GM10248 (cell line): ENCODE results near the gene STX1B.

Source experiments
- CTCF ChIA-PET: fragments of 300-600 bp; sonication (Branson Sonifier 250); formaldehyde crosslinking; extraction: SDS; loops from one replicate; lab custom pipeline; 2021; ENCODE audit warnings: antibody characterized with exemption; lab: Yijun Ruan, JAX
- POLR2A ChIA-PET: fragments of 350-650 bp; sonication (Branson Sonifier 250); formaldehyde crosslinking; extraction: SDS; loops from one replicate; lab custom pipeline; 2020; ENCODE audit warnings: antibody characterized with exemption; lab: Yijun Ruan, JAX
- DNase-seq: peaks from one replicate; pipeline ENCODE4 v3.0.0; 2012; ENCODE audit errors: extremely low spot score
- TF ChIP-seq, protein P1 (sequence below): IDR thresholded peaks from 2 replicates; pipeline ENCODE4 v1.5.1; 2012; ENCODE audit warnings: mild to moderate bottlenecking, low read depth; ENCODE audit errors: extremely low read depth, missing control alignments, control extremely low read depth

The STX1B gene

DNA sequence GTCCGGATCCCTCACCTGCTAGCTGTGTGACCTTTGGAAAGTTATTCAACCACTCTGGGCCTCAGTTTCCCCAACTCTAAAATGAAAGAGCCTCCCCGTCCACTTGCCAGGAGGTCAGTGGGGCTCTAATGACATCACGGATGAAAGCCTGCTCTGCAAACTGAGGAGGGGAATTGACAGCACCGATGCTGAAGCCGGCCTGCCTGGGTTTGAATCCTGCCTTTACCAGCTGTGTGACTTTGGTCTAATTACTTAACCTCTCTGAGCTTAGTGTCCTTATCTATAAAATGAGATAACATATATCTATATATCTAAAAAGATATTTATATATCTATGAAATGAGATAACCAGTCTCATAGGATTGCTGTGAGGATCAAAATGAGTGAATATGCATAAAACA, 1.9 kb downstream of the STX1B start:
- ChIA-PET CTCF (interaction anchor here (1.1 kb wide), 1 partner anchor 24 kb away, joined by 3 read pairs; no protein-coding TSS in a partner anchor), POLR2A (no interaction called here)
- TF ChIP-seq, protein P1, sequence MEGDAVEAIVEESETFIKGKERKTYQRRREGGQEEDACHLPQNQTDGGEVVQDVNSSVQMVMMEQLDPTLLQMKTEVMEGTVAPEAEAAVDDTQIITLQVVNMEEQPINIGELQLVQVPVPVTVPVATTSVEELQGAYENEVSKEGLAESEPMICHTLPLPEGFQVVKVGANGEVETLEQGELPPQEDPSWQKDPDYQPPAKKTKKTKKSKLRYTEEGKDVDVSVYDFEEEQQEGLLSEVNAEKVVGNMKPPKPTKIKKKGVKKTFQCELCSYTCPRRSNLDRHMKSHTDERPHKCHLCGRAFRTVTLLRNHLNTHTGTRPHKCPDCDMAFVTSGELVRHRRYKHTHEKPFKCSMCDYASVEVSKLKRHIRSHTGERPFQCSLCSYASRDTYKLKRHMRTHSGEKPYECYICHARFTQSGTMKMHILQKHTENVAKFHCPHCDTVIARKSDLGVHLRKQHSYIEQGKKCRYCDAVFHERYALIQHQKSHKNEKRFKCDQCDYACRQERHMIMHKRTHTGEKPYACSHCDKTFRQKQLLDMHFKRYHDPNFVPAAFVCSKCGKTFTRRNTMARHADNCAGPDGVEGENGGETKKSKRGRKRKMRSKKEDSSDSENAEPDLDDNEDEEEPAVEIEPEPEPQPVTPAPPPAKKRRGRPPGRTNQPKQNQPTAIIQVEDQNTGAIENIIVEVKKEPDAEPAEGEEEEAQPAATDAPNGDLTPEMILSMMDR: no peak
- DNase-seq: no peak

DNA sequence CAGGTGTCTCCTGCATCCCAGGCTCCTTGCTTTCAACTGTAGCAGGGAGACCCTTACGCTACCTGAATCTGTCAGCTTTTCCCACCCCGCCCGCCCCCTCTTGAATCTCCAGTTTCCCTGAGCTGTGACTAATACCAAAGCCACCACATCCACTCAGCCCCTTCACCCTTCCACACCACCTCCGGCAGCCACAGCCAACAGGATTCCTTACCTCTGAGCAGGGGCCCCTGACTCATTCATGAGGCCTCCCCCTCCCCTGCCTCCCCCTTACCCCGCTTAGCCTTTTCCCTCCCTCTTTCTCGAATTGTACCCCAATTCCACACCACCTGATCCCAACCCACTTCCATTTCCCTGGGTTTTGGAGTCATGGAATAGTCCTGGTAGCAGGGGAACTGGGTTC, 2.3 kb downstream of the STX1B start:
- TF ChIP-seq, protein P1: no peak
- no peak for DNase-seq
- ChIA-PET CTCF (no interaction called here), POLR2A (no interaction called here)

DNA sequence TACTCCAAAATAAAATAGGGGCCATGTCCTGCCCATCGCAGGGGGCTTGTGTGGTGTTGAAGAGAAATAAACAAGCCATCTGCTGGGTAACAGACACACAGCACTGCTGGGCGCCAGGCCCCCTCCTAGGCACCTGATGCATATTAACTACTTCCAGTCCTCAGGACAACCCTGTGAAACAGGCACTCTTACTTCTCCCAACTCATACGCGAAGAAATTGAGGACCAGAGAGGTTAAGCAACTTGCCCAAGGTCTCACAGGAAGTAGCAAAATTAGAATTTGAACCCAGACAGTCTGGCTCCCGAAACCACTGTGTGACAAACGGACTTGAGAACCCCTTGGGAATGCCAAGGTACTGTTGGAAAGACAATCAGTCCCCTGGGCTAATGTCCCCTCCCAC, 2.8 kb downstream of the STX1B start:
- no peak for DNase-seq
- ChIA-PET POLR2A (interaction anchor here (1.4 kb wide), 1 partner anchor 173 kb away, joined by 3 read pairs; no protein-coding TSS in a partner anchor), CTCF (no interaction called here)
- TF ChIP-seq, protein P1: no peak

DNA sequence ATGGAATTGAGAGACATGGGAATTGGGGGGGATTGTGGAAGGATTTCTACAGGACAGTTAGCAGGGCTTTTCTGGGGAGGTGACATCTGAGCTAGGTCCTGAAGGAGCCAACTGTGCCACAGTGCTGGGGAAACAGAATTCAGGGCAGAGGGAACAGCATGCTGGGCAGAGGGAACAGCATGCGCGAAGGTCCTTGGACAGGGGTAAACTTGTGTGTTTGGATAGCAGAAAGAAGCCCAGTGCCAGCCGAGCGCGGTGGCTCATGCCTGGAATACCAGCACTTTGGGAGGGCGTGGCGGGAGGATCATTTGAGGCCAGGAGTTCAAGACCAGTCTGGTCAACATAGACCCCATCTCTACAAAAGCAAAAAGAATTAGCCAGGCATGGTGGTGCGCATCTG, 3.8 kb downstream of the STX1B start:
- ChIA-PET POLR2A (interaction anchor here (1.4 kb wide), 1 partner anchor 174 kb away, joined by 3 read pairs; no protein-coding TSS in a partner anchor), CTCF (no interaction called here)
- TF ChIP-seq, protein P1: no peak
- DNase-seq: no peak

DNA sequence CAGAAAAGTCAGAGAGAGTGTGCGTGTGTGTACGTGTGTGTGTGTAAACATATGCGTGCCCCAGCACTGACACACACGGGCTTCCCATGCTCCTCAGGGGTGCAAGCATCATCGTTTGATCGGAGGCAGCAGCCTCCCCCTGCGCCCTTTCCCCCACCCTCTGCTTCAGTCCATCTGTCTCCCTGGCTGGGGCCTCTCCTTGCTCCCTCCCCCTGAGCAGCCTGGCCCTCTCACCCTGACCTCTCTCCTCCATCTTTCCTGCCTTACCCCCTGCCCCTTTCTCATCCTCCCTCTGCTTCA, 4.4 kb downstream of the STX1B start:
- ChIA-PET CTCF (no interaction called here), POLR2A (no interaction called here)
- TF ChIP-seq, protein P1: no peak
- no peak for DNase-seq

DNA sequence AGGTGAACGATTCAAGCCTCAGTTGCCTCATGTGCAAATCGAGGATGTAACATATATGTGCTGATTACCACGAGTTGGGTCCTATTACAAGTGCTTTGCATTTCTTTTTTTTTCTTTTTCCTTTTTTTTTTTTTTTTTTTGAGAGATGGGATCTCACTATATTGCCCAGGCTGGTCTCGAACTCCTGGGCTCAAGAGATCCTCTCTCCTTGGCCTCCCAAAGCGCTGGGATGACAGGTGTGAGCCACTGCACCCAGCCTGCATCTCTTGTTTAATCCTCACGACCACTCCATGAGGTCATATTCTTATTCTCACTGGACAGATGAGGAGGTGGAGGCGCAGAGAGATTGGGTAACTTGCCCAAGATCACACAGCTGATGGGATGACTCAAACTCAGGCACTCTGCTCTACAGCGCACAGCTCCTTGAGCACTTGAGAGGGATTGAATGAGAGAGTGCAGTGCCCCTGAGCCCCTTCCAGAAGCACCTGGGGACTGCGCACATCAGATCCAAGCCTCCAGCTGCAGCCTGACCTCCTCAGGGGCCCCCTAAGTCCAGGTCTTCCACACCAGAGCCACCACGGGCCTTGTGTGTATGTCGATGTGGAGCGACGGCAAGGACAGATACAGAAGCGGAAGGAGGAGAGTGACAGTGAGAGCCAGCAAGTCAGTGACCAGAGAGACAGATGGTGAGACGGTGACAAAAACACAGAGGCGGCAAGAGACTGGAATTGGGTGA, 4.9 kb downstream of the STX1B start:
- ChIA-PET CTCF (no interaction called here), POLR2A (no interaction called here)
- TF ChIP-seq, protein P1: no peak
- DNase-seq: no peak
